ENCODE results near the gene IFITM2. TPM values are rescaled to one million over a fixed set of nuclear protein-coding genes. Genes with fewer than 3 reads are reported as not detected.
"Not testable (repeated sequence)": the region's sequence is repeated elsewhere in the genome, so short reads cannot be mapped to it uniquely, and the experiment has no call there.

IFITM2 gene
- 52.9 TPM for total RNA-seq

DNA sequence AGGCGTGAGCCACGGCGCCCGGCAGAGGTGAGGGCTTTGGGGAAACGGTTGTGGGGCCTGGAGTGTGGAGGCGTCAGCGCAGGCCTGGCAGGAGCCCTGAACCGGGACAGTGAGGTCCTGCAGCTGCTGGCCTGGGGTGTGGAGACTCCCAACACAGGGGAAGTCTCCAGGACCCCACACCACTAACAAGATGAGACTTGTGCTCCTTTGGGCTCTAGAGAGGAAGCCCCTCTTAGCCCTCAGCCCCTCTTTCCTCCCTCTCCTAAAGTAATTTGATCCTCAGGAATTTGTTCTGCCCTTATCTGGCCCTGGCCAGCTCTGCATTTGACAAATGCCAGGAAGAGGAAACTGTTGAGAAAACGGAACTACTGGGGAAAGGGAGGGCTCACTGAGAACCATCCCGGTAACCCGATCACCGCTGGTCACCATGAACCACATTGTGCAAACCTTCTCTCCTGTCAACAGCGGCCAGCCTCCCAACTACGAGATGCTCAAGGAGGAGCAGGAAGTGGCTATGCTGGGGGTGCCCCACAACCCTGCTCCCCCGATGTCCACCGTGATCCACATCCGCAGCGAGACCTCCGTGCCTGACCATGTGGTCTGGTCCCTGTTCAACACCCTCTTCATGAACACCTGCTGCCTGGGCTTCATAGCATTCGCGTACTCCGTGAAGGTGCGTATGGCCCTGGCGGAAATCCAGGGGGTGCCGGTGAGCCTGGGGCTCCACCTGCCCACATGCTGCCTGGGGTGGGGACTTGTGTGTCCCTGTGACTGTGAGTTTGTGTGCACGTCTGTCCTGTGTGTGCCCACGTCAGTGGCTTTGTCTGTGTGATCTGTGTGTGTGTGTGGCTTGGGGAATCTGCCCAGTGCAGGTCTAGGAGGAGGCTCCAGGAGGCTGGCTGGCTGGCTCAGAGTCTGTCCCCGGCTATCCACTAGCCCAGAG lies at the start of gene IFITM2:
Gene IFITM2 (plus strand): TSS at position 51 of the 943 bp plus-strand sequence. CDS start 377 bp downstream, at position 428.
- H3K27me3 ChIP-seq (ENCODE audit: insufficient read depth, low read length); H3K9me3 ChIP-seq (ENCODE audit: low read depth, low read length): not testable (repeated sequence)
- Histone ChIP-seq H3K4me3 (ENCODE audit: low read length) (peak within 1 kb of the TSS; percentile 48), H3K4me1 (ENCODE audit: insufficient read depth, low read length) (peaks cover 71% of the 10 kb centered on the region)

GRCh38 chr11:259413-259812 lies 48.2 kb upstream of the IFITM2 start:
- no peak overlapping the region for H3K4me3 ChIP-seq (ENCODE audit: low read length)
- peaks cover 11% of the 10 kb centered on the region for H3K4me1 ChIP-seq (ENCODE audit: insufficient read depth, low read length)
- no peaks in the 10 kb centered on the region for H3K27me3 ChIP-seq (ENCODE audit: insufficient read depth, low read length)
- no peaks in the 10 kb centered on the region for H3K9me3 ChIP-seq (ENCODE audit: low read depth, low read length)

DNA sequence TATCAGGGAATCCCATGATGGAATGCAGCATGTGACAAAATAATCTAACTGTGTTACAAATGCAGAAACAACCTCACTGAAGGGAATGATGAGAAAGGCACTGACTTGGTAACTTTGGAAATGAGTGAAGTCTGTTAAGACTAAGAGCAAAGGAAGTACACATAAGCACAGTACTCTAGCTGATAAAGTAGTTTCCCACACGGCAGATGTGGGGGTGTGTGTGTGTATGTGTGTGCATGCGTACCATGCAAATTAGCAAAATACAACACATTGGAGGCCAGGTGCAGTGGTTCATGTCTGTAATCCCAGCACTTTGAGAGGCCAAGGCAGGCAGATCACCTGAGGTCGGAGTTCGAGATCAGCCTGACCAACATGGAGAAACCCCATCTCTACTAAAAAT lies 46.0 kb upstream of the IFITM2 start:
- no peaks in the 10 kb centered on the region for H3K27me3 ChIP-seq (ENCODE audit: insufficient read depth, low read length)
- no peaks in the 10 kb centered on the region for H3K9me3 ChIP-seq (ENCODE audit: low read depth, low read length)
- H3K4me3 ChIP-seq (ENCODE audit: low read length), result no peak overlapping the region
- peaks cover 11% of the 10 kb centered on the region for H3K4me1 ChIP-seq (ENCODE audit: insufficient read depth, low read length)

DNA sequence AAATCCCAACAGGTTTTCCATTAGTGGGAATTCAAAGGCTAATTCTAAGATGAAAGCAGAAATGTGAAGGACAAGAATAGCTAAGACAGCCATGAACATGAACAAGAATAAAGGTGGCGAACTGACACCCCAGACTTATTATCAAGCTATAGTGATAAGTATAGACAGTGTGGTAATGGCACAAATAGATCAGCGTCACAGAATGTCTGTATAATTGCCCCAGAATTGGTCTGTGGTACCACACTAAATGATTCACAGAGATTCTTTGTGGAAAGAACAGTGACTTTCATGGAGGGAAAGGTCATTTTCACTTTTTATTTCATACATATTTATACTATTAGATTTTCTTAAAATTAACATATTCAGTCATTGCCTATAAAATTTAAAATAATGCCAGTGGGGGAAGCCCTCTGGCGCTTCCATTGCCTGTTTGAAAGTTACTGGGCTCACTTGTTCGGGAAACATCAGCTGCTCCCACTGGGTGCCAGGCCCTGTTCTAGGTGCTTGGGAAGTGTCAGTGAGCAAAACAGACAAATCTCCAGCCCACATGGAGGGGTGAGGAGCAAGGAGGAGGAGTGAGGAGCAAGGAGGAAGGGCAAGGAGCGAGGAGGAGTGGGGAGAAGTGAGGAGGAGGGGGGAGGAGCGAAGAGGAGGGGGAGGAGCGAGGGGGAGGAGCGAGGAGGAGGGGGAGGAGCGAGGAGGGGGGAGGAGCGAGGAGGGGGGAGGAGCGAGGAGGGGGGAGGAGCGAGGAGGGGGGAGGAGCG lies 40.8 kb upstream of the IFITM2 start:
- peaks cover 39% of the 10 kb centered on the region for H3K4me1 ChIP-seq (ENCODE audit: insufficient read depth, low read length)
- no peaks in the 10 kb centered on the region for H3K27me3 ChIP-seq (ENCODE audit: insufficient read depth, low read length)
- no peaks in the 10 kb centered on the region for H3K9me3 ChIP-seq (ENCODE audit: low read depth, low read length)
- H3K4me3 ChIP-seq (ENCODE audit: low read length), result no peak overlapping the region

DNA sequence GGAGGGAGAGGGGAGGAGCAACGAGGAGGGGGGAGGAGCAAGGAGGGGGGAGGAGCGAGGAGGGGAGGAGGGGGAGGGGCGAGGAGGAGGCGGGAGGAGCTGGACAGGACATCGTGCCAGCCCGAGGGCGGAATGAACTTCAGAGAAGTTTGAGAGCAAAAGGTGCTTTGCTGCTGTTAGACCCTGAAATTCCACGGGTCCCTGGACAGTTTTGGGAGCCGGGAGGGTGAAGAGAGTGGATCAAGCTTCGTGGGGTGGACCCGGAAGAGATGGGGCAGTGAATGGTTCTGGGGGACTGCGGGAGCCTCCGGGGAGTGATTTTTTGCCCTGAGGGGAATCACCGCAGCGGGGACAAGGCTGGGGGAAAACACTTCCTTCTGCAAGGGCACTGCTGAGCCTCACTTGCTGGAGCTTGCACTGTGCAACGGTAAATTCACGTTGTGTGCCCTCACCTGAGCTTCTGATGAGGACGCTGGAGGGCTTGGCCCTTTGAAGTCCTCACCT lies 40.1 kb upstream of the IFITM2 start:
- Histone ChIP-seq H3K9me3 (ENCODE audit: low read depth, low read length) (no peaks in the 10 kb centered on the region), H3K4me1 (ENCODE audit: insufficient read depth, low read length) (peaks cover 39% of the 10 kb centered on the region), H3K27me3 (ENCODE audit: insufficient read depth, low read length) (no peaks in the 10 kb centered on the region), H3K4me3 (ENCODE audit: low read length) (peak overlapping the region; percentile 57)

- not testable (repeated sequence) for H3K27me3 ChIP-seq (ENCODE audit: insufficient read depth, low read length); H3K9me3 ChIP-seq (ENCODE audit: low read depth, low read length)
- peaks cover 39% of the 10 kb centered on the region for H3K4me1 ChIP-seq (ENCODE audit: insufficient read depth, low read length)
- H3K4me3 ChIP-seq (ENCODE audit: low read length), result peak overlapping the region; percentile 57
Measured at GRCh38 chr11:268716-269145, 38.9 kb upstream of the IFITM2 start.

GRCh38 chr11:269146-269890 lies 38.3 kb upstream of the IFITM2 start:
- peaks cover 39% of the 10 kb centered on the region for H3K4me1 ChIP-seq (ENCODE audit: insufficient read depth, low read length)
- H3K27me3 ChIP-seq (ENCODE audit: insufficient read depth, low read length), result no peaks in the 10 kb centered on the region
- H3K9me3 ChIP-seq (ENCODE audit: low read depth, low read length), result no peaks in the 10 kb centered on the region
- H3K4me3 ChIP-seq (ENCODE audit: low read length), result peak overlapping the region; percentile 57

DNA sequence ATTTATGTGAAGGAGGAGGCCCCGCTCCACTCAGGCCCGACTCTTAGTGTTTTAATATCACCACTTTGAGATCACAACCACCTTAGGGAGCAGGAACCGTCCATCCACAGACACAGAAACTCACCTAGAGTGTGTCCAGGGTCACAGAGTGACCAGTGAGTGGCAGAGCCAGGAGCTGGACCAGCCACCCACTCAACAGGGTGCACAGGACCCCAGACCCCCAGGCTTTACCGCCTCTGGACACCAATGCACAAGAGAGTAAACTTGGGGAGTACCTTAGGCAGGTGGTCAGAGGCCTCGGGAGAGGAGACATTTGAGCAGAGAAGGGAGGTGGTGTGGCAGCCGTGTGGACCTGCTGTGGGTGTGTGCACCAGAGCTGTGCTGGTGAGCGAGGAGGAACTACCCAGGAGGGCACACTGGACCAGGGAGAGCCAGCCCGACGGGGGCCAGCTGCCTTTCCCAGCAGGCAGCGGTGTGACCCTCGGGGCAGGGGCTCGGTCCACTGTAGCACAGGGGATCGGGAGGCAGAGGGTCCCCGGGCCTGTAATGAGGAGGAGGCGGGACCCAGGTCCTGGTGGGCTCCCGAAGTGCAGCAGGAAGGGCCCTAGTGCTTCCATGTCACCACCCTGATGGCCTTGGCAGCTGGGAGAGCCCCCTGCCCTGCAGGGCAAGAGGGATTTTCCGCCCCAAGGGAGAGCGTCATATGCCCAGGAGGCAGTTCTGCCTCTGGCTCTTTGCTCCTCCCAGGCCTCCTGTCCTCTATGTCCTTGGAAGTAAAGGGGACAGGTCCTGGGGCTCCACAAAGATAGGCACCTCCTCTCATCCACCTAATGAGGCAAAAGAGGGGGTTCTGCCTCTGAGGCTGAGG lies 36.9 kb upstream of the IFITM2 start:
- H3K4me3 ChIP-seq (ENCODE audit: low read length), result no peak overlapping the region
- no peaks in the 10 kb centered on the region for H3K9me3 ChIP-seq (ENCODE audit: low read depth, low read length)
- no peaks in the 10 kb centered on the region for H3K27me3 ChIP-seq (ENCODE audit: insufficient read depth, low read length)
- H3K4me1 ChIP-seq (ENCODE audit: insufficient read depth, low read length), result peaks cover 43% of the 10 kb centered on the region

DNA sequence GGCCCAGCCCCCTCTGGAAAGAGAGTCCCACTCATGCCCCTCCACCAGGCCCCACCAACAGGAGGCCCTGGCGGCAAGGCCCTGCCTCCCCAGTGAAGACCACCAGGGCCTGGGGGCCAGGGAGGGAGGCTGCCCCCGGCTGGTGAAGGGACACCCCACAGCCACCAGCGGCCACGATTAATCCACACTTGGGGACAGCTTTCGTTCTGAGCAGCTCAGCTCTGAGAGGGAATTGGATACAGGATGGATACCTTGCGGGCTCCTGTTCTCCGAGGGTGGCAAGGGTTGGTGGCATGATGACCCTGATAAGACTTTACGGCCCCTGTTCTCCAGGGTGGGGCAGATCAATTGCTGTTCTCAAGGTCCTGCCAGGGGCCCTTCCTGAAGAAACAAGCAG lies 36.3 kb upstream of the IFITM2 start:
- Histone ChIP-seq H3K27me3 (ENCODE audit: insufficient read depth, low read length) (no peaks in the 10 kb centered on the region), H3K4me1 (ENCODE audit: insufficient read depth, low read length) (peaks cover 43% of the 10 kb centered on the region), H3K9me3 (ENCODE audit: low read depth, low read length) (no peaks in the 10 kb centered on the region), H3K4me3 (ENCODE audit: low read length) (no peak overlapping the region)

DNA sequence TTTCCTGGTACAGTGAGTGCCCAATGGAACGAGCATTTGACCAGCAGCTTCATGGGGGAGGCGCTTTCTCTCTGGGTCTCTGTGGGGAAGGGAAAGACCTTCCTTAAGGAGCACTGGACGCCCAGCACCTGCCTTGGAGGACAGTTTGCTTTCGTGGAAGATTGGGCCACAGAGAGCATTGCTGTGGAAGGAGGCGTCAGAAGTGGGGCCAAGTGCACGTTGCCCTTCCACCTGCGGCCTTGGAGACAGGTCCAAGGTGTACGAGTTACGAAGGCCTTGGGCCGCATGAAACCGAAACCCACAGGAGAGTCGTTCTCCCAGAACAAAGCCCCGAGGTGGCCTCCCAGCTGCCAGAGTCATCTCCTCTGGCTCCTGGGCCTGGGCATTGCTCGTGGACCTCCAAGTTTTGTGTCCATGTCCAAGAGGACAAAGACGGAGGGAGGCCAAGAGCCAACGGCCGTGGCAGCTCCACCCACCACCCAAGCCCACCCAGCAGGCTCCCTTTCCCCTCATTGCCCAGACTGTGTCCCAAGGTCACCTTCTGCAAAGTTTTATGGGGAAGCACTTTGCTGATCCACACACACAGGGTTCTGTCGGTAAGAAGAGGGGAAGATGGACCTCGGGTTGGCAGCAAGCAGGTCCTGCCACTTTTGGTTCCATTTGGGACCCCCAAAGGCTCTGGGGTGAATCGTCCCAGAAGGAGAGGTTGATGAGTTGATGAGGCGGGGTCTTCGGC lies 35.3 kb upstream of the IFITM2 start:
- no peaks in the 10 kb centered on the region for H3K27me3 ChIP-seq (ENCODE audit: insufficient read depth, low read length)
- H3K4me1 ChIP-seq (ENCODE audit: insufficient read depth, low read length), result peaks cover 40% of the 10 kb centered on the region
- H3K4me3 ChIP-seq (ENCODE audit: low read length), result no peak overlapping the region
- no peaks in the 10 kb centered on the region for H3K9me3 ChIP-seq (ENCODE audit: low read depth, low read length)

GRCh38 chr11:272931-273198 lies 34.8 kb upstream of the IFITM2 start:
- Histone ChIP-seq H3K4me1 (ENCODE audit: insufficient read depth, low read length) (peaks cover 35% of the 10 kb centered on the region), H3K27me3 (ENCODE audit: insufficient read depth, low read length) (no peaks in the 10 kb centered on the region), H3K9me3 (ENCODE audit: low read depth, low read length) (no peaks in the 10 kb centered on the region), H3K4me3 (ENCODE audit: low read length) (no peak overlapping the region)

DNA sequence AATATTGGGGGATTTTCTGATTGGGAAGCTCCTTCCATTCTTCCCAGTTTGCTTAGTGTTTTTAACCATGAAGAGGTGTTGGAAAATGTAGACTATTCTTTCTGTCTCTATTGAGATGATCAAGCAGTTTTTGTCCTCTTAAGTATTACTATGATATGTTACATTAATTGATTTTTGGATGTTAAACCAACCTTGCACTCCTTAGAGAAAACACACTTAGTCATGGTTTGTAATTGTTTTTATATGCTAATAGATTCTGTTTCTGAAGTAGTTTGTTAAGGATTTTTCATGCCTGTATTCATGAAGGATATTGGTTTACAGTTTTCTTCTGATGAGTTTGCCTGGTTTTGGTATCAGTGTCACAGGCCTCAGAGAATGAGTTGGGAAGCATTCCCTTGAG lies 31.4 kb upstream of the IFITM2 start:
- Histone ChIP-seq H3K4me3 (ENCODE audit: low read length) (no peak overlapping the region), H3K27me3 (ENCODE audit: insufficient read depth, low read length) (peaks cover 11% of the 10 kb centered on the region), H3K9me3 (ENCODE audit: low read depth, low read length) (no peaks in the 10 kb centered on the region), H3K4me1 (ENCODE audit: insufficient read depth, low read length) (peaks cover 35% of the 10 kb centered on the region)

GRCh38 chr11:278001-278951 lies 29.3 kb upstream of the IFITM2 start, which contains the start of gene NLRP6:
TSS of gene NLRP6 (plus strand) at chr11:278407. CDS start at chr11:278570, 163 bp downstream.
- H3K4me1 ChIP-seq (ENCODE audit: insufficient read depth, low read length), result peaks cover 53% of the 10 kb centered on the region
- H3K27me3 ChIP-seq (ENCODE audit: insufficient read depth, low read length), result peaks cover 29% of the 10 kb centered on the region
- H3K4me3 ChIP-seq (ENCODE audit: low read length), result peak within 1 kb of the TSS; percentile 45

More at GRCh38 chr11:278001-278951, 29.3 kb upstream of the IFITM2 start, which contains the start of gene NLRP6:
- H3K9me3 ChIP-seq (ENCODE audit: low read depth, low read length), result no peaks in the 10 kb centered on the region

Data from mononuclear cell (primary cell).